Measurements from ENCODE around the gene IFT122. TPM values are rescaled to one million over a fixed set of nuclear protein-coding genes. Genes with fewer than 3 reads are reported as not detected.

IFT122 gene
- total and polyA plus RNA-seq, 2 of the 4 experiments (the other 2 are of a cell fraction): 16.8 to 28.0 TPM

DNA sequence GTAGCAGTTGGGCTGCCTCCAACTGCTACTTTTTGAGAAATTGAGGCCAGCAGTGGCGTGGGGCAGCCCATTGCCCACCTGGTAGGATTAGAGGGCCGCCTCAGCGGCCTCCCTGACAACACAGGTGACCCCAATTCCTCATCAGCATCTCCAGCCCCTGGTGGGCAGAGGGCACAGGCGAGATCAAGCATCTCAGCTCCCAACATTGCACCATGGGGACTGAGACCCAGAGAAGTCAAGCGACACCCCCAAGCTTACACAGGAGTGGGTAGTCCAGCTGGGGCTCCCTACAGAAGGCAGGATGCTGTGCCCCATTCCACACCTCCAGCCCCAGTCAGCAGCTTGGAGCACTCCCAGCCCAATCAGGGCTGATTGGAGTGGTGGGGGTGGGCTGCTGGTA lies 102.7 kb downstream of the IFT122 start:
- intact Hi-C loops (cut with micrococcal nuclease) (no loop called here), in situ Hi-C loops (cut with MboI; ENCODE audit: low sequenced_read_pairs) (no loop called here), dilution Hi-C loops (cut with HindIII; ENCODE audit: low sequenced_read_pairs, unreplicated experiment) (no loop called here)
- Histone ChIP-seq H3K23ac (ENCODE audit: low read depth, low read length) (no peak overlapping the region), H4K91ac (ENCODE audit: insufficient read depth, low read depth, low read length) (no peak overlapping the region), H3K79me1 (ENCODE audit: low read depth in 1 of 2, low read length in 2 of 2) (no peaks in the 10 kb centered on the region), H2BK120ac (ENCODE audit: low read depth, low read length) (no peak overlapping the region), H3K27me3 (ENCODE audit: control insufficient read depth, insufficient read depth, low read length) (no peaks in the 10 kb centered on the region), H2AK5ac (ENCODE audit: low read depth, low read length) (no peak overlapping the region), H3K9me1 (ENCODE audit: insufficient read depth, low read length) (no peaks in the 10 kb centered on the region), H3K27ac (ENCODE audit: insufficient read depth, low read length) (no peak overlapping the region), H3K4ac (ENCODE audit: low read depth, low read length) (no peak overlapping the region), H4K8ac (ENCODE audit: low read depth in 2 of 2, low read length in 2 of 2) (no peak overlapping the region), H3K4me3 (ENCODE audit: insufficient read depth, low read depth, low read length) (no peak overlapping the region), H3K14ac (replicated peaks; ENCODE audit: low read depth, low read length) (no peak overlapping the region), H2BK20ac (ENCODE audit: low read depth, low read length) (no peak overlapping the region), H3K36me3 (ENCODE audit: control insufficient read depth, insufficient read depth, low read length) (no peaks in the 10 kb centered on the region), H3K9me3 (ENCODE audit: control insufficient read depth, insufficient read depth, low read length) (no peaks in the 10 kb centered on the region), H2BK15ac (ENCODE audit: low read depth, low read length) (no peak overlapping the region), H3K56ac (ENCODE audit: extremely low read depth, insufficient read depth, low read length) (no peak overlapping the region), H4K20me1 (ENCODE audit: insufficient read depth, low read length) (no peaks in the 10 kb centered on the region), H3K4me1 (ENCODE audit: control insufficient read depth, insufficient read depth, low read length) (no peaks in the 10 kb centered on the region), H2AK9ac (replicated peaks; ENCODE audit: low read depth, low read length, poor library complexity) (no peak overlapping the region), H2BK5ac (ENCODE audit: low read depth, low read length, poor library complexity, severe bottlenecking) (no peak overlapping the region), H2AFZ (replicated peaks; ENCODE audit: low read length, poor library complexity) (no peak overlapping the region), H4K5ac (ENCODE audit: low read depth, low read length) (no peak overlapping the region), H3K4me2 (ENCODE audit: low read depth, low read length) (no peak overlapping the region), H3K9ac (ENCODE audit: low read depth, low read length) (no peak overlapping the region), H3K18ac (ENCODE audit: low read depth, low read length) (no peak overlapping the region)
- DNase-seq: no peak
- TF ChIP-seq CEBPB (IDR thresholded peaks at IDR 0.05; ENCODE audit: low read depth, low read length) (no peak), RAD21 (IDR thresholded peaks at IDR 0.05; ENCODE audit: low read length) (no peak), POLR2A (IDR thresholded peaks at IDR 0.05; ENCODE audit: low read depth, low read length) (no peak)
- no peak for ATAC-seq (ENCODE audit: low read depth)
- no TSS peak for BruUV-seq (replicated peaks)
- POLR2A ChIA-PET (ENCODE audit: unreplicated experiment): no interaction called here
- CTCF ChIA-PET: no interaction called here
- 80% methylated on average over 1 of the region's 5 CpGs; no CpG with 5 or more reads in 1 of the 2 experiments for WGBS, 2 experiments (ENCODE audit: extremely low coverage in 2 of 2, insufficient read length in 1 of 2)

Measured in IMR-90 (cell line).